ENCODE data around the gene CWC25. TPM values are rescaled to one million over a fixed set of nuclear protein-coding genes. Genes with fewer than 3 reads are reported as not detected.
"Not testable (repeated sequence)": the region's sequence is repeated elsewhere in the genome, so short reads cannot be mapped to it uniquely, and the experiment has no call there.

Gene CWC25
- total and polyA plus RNA-seq, 12 donors: 4.5 to 47.8 (median 18.0) TPM

GRCh38 chr17:38867179-38867967 is 42.3 kb upstream of the CWC25 start:
- TF ChIP-seq CTCF (IDR thresholded peaks at IDR 0.05) (peak in 3 of 6 experiments; percentile 11 to 54 (median 38)), POLR2A (IDR thresholded peaks at IDR 0.05) (no peak)
- 15 to 36% (median 24%) methylated on average over 29 to 31 of the region's 31 CpGs for WGBS, 4 donors
- Histone ChIP-seq H3K27me3 (no peaks in the 10 kb centered on the region), H3K27ac (peak overlapping the region in 4 of 5 donors; percentile 85 to 95 (median 90)), H3K9me3 (replicated peaks in 1 of 3) (no peaks in the 10 kb centered on the region), H3K36me3 (replicated peaks in 1 of 2) (no peaks in the 10 kb centered on the region), H3K4me3 (peak overlapping the region in 2 of 4 donors; percentile 19 to 97), H3K4me1 (replicated peaks in 1 of 2) (peaks cover 23 to 25% of the 10 kb centered on the region in 2 donors)
- intact Hi-C loops (cut with DNase I): no loop called here
- peak; percentile 55 to 89 (median 76) for DNase-seq

GRCh38 chr17:38864636-38865398 is 39.7 kb upstream of the CWC25 start:
- H3K36me3 ChIP-seq (replicated peaks in 1 of 2): no peaks in the 10 kb centered on the region
- intact Hi-C loops (cut with DNase I): no loop called here
- no peak for DNase-seq
- H3K4me3 ChIP-seq: no peak overlapping the region
- 61 to 72% (median 66%) methylated on average over 11 of the region's 11 CpGs for WGBS, 4 donors
- peaks cover 12 to 13% of the 10 kb centered on the region in 2 donors for H3K4me1 ChIP-seq (replicated peaks in 1 of 2)
- TF ChIP-seq POLR2A (IDR thresholded peaks at IDR 0.05) (no peak), CTCF (IDR thresholded peaks at IDR 0.05) (no peak)
- H3K27me3 ChIP-seq: no peaks in the 10 kb centered on the region
- H3K9me3 ChIP-seq (replicated peaks in 1 of 3): no peaks in the 10 kb centered on the region
- no peak overlapping the region for H3K27ac ChIP-seq

GRCh38 chr17:38861399-38861843 is 36.3 kb upstream of the CWC25 start:
- TF ChIP-seq CTCF (IDR thresholded peaks at IDR 0.05) (no peak), POLR2A (IDR thresholded peaks at IDR 0.05) (no peak)
- no peak for DNase-seq
- intact Hi-C loops (cut with DNase I): no loop called here
- Histone ChIP-seq H3K27me3 (no peaks in the 10 kb centered on the region), H3K9me3 (replicated peaks in 1 of 3) (no peaks in the 10 kb centered on the region), H3K27ac (no peak overlapping the region), H3K4me1 (replicated peaks in 1 of 2) (no peaks in the 10 kb centered on the region), H3K36me3 (replicated peaks in 1 of 2) (no peaks in the 10 kb centered on the region), H3K4me3 (no peak overlapping the region)
- WGBS, 4 donors: 9 to 25% (median 19%) methylated on average over 6 to 8 of the region's 8 CpGs

GRCh38 chr17:38857271-38857670 is 32.1 kb upstream of the CWC25 start:
- Histone ChIP-seq H3K4me1 (replicated peaks in 1 of 2) (peaks cover 10 to 14% of the 10 kb centered on the region in 2 donors), H3K27me3 (no peaks in the 10 kb centered on the region), H3K9me3 (replicated peaks in 1 of 3) (no peaks in the 10 kb centered on the region), H3K27ac (no peak overlapping the region), H3K4me3 (no peak overlapping the region), H3K36me3 (replicated peaks in 1 of 2) (no peaks in the 10 kb centered on the region)
- intact Hi-C loops (cut with DNase I): no loop called here
- WGBS, 4 donors: 57 to 69% (median 67%) methylated on average over 5 of the region's 5 CpGs
- no peak for DNase-seq
- TF ChIP-seq POLR2A (IDR thresholded peaks at IDR 0.05): no peak
- TF ChIP-seq CTCF (IDR thresholded peaks at IDR 0.05): no peak

- H3K27me3 ChIP-seq; intact Hi-C loops (cut with DNase I); DNase-seq; H3K4me3 ChIP-seq; H3K27ac ChIP-seq; H3K9me3 ChIP-seq (replicated peaks in 1 of 3): not testable (repeated sequence)
- WGBS, 4 donors: 87 to 91% (median 89%) methylated on average over 28 of the region's 28 CpGs
- peaks cover 0 to 20% of the 10 kb centered on the region in 2 donors for H3K36me3 ChIP-seq (replicated peaks in 1 of 2)
- peaks cover 24 to 32% of the 10 kb centered on the region in 2 donors for H3K4me1 ChIP-seq (replicated peaks in 1 of 2)
These were observed 30.1 kb upstream of the CWC25 start for GRCh38 chr17:38855101-38855714.

Measured in adrenal gland (tissue), 12 donors.